ENCODE measurements around the gene GJC2.
"Not testable (repeated sequence)": the region's sequence is repeated elsewhere in the genome, so short reads cannot be mapped to it uniquely, and the experiment has no call there.

The GJC2 gene

DNA sequence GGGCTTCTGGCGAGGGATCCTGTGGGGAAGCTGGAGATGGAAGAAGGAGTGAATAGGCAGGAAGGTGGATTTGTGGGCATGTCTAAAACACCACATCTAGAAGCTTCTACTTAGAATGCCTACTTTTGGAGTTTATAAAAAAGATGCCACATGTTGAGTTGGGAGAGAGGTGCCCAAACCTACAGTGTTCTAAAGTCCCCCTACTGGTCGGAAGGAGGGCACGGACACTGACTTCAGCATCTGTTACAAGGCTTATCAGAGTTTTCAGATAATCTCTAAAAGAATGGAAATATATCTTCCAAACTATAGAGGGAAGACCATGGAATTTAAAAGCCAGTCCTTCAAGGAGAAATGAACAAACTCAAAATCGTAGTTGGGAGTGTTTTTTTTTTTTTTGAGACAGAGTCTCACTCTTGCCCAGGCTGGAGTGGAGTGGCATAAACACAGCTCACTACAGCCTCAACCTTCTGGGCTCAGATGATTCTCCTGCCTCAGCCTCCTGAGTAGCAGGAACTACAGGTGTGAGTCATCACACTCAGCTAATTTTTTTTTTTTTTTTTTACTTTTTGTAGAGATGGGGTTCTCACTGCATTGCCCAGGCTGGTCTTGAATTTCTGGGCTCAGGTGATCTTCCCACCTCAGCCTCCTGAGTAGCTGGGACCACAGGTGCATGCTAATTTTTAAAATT is 30.7 kb downstream of the GJC2 start:
- Histone ChIP-seq H3K27ac (ENCODE audit: low read length) (no peak overlapping the region), H3K9ac (ENCODE audit: low read depth, low read length) (no peak overlapping the region)

DNA sequence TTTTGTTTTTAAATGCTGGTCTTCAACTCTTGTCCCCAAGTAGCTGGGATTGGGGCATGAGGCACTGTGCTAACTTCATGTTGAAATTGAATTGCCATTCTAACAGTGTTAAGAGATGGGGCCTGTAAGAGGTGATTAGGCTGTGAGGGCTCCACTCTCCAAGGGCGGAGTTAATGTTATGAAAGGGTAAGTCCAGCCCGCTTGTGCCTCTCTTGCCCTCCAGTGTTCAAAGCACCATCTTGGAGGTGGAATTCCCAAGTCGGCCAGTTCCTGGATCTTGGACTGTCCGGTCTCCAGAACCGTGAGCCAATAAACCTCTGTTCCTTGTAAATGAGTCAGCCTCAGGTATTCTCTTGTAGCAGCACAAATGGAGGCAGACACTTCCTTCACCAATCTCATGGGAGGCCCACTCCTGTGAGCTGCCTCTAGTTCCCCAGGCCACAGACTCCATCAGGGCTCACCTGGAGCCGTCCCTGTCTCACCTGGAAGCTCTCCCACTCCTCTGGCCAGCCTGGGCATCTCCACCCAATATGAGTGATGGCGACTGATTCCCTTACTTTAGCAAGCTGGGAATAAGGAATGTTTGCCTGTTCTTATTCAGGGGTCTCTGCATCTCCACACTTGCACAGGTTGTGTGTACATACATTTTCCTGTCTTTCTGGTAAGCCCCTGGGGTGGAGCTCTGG is 31.4 kb downstream of the GJC2 start:
- no peak overlapping the region for H3K4me3 ChIP-seq (ENCODE audit: low read length)
- H3K27me3 ChIP-seq (ENCODE audit: insufficient read depth, low read length): no peaks in the 10 kb centered on the region
- no peak overlapping the region for H3K9ac ChIP-seq (ENCODE audit: low read depth, low read length)
- H3K9me3 ChIP-seq (ENCODE audit: insufficient read depth, low read depth, low read length): no peaks in the 10 kb centered on the region
- no peak overlapping the region for H3K27ac ChIP-seq (ENCODE audit: low read length)
- H3K4me1 ChIP-seq (ENCODE audit: insufficient read depth, low read length): no peaks in the 10 kb centered on the region
- no peaks in the 10 kb centered on the region for H3K36me3 ChIP-seq (ENCODE audit: insufficient read depth, low read depth, low read length)

More for the DNA sequence above, 30.7 kb downstream of the GJC2 start:
- Histone ChIP-seq H3K9me3 (ENCODE audit: insufficient read depth, low read depth, low read length) (no peaks in the 10 kb centered on the region), H3K36me3 (ENCODE audit: insufficient read depth, low read depth, low read length) (no peaks in the 10 kb centered on the region), H3K4me1 (ENCODE audit: insufficient read depth, low read length) (no peaks in the 10 kb centered on the region), H3K4me3 (ENCODE audit: low read length) (no peak overlapping the region), H3K27me3 (ENCODE audit: insufficient read depth, low read length) (no peaks in the 10 kb centered on the region)

DNA sequence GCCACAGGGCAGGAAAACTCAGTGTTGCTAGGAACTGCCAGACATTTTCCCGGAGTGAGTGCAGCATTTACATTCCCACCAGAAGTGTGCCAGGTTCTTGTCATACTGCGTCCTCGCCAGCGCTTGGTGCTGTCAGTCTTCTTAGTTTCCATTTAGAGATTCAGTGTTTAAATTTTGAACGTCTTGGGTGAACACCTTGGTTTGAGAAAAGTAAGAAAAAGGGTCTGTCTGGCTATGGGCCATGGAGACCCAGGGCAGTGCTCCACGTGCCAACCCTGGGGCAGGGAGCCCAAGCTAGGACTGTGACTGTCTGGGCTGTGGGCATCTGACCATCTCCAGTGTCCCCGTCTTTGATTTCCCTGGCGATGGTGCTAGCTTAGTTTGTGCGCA is 31.9 kb downstream of the GJC2 start:
- H3K4me1 ChIP-seq (ENCODE audit: insufficient read depth, low read length): no peaks in the 10 kb centered on the region
- H3K4me3 ChIP-seq (ENCODE audit: low read length): no peak overlapping the region
- no peak overlapping the region for H3K27ac ChIP-seq (ENCODE audit: low read length)
- H3K27me3 ChIP-seq (ENCODE audit: insufficient read depth, low read length): no peaks in the 10 kb centered on the region
- no peaks in the 10 kb centered on the region for H3K36me3 ChIP-seq (ENCODE audit: insufficient read depth, low read depth, low read length)
- H3K9me3 ChIP-seq (ENCODE audit: insufficient read depth, low read depth, low read length): no peaks in the 10 kb centered on the region
- H3K9ac ChIP-seq (ENCODE audit: low read depth, low read length): no peak overlapping the region

DNA sequence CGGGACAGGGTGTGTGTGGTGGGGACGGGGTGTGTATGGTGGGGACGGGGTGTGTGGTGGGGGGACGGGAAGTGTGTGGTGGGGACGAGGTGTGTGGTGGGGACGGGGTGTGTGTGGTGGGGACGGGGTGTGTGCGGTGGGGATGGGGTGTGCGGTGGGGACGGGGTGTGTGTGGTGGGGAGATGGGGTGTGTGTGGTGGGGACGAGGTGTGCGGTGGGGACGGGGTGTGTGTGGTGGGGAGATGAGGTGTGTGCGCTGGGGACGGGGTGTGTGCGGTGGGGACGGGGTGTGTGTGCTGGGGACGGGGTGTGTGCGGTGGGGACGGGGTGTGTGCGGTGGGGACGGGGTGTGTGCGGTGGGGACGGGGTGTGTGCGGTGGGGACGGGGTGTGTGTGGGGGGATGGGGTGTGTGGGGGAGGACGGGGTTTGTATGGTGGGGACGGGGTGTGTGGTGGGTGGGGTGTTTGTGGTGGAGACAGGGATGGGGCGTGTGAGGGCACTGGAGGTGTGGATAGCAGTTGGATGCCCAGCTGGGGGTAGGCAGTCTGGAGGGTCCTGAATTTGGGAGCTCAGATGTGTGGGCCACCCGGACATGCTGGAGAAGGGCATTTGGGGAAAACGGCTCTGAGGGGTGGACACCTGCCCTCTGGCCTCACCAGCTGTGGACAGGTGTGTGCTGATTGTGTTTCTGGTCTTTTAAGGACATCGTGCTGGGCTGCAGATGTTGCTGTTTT is 32.7 kb downstream of the GJC2 start:
- no peak overlapping the region for H3K27ac ChIP-seq (ENCODE audit: low read length)
- H3K4me1 ChIP-seq (ENCODE audit: insufficient read depth, low read length): no peaks in the 10 kb centered on the region
- H3K9ac ChIP-seq (ENCODE audit: low read depth, low read length): no peak overlapping the region
- no peaks in the 10 kb centered on the region for H3K9me3 ChIP-seq (ENCODE audit: insufficient read depth, low read depth, low read length)
- no peaks in the 10 kb centered on the region for H3K36me3 ChIP-seq (ENCODE audit: insufficient read depth, low read depth, low read length)
- no peaks in the 10 kb centered on the region for H3K27me3 ChIP-seq (ENCODE audit: insufficient read depth, low read length)
- H3K4me3 ChIP-seq (ENCODE audit: low read length): no peak overlapping the region

DNA sequence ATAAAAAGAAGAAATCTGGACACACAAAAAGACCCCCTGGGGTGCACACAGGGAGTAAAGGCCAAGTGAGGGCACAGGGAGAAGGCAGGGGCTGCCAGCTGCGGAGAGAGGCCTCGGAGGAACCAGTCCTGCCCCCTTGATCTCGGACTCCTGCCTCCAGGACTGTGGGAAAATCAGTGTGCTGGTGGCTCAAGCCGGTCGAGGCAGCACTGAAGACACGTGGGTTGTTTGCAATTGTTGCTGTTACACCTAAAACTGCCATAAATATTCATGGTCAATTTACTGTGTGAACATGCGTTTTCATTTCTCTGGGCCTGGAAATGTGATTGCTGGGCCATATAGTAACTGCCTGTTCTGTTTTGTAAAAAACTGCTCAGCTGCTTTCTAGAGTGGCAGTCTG is 34.4 kb downstream of the GJC2 start:
- Histone ChIP-seq H3K4me3 (ENCODE audit: low read length) (no peak overlapping the region), H3K9me3 (ENCODE audit: insufficient read depth, low read depth, low read length) (no peaks in the 10 kb centered on the region), H3K9ac (ENCODE audit: low read depth, low read length) (no peak overlapping the region), H3K27me3 (ENCODE audit: insufficient read depth, low read length) (no peaks in the 10 kb centered on the region), H3K27ac (ENCODE audit: low read length) (no peak overlapping the region), H3K4me1 (ENCODE audit: insufficient read depth, low read length) (no peaks in the 10 kb centered on the region), H3K36me3 (ENCODE audit: insufficient read depth, low read depth, low read length) (no peaks in the 10 kb centered on the region)

DNA sequence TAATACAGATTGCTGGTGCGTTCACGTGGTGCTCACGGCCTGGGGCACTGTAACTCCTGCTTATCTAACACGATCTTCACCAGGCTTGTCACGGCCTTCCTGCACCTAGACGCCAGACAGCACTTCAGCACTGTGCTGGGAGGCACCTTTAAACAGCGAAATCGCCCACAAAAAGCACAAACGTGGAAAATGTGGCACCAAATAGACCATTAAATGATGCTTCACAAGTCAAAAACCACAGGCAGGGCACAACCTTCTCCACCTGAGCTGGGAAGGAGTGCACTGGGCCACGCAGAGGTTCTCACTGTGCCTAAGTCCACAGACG is 35.9 kb downstream of the GJC2 start:
- H3K4me1 ChIP-seq (ENCODE audit: insufficient read depth, low read length): no peaks in the 10 kb centered on the region
- H3K36me3 ChIP-seq (ENCODE audit: insufficient read depth, low read depth, low read length): no peaks in the 10 kb centered on the region
- H3K27ac ChIP-seq (ENCODE audit: low read length): no peak overlapping the region
- H3K9me3 ChIP-seq (ENCODE audit: insufficient read depth, low read depth, low read length): no peaks in the 10 kb centered on the region
- no peak overlapping the region for H3K4me3 ChIP-seq (ENCODE audit: low read length)
- H3K27me3 ChIP-seq (ENCODE audit: insufficient read depth, low read length): no peaks in the 10 kb centered on the region
- no peak overlapping the region for H3K9ac ChIP-seq (ENCODE audit: low read depth, low read length)

DNA sequence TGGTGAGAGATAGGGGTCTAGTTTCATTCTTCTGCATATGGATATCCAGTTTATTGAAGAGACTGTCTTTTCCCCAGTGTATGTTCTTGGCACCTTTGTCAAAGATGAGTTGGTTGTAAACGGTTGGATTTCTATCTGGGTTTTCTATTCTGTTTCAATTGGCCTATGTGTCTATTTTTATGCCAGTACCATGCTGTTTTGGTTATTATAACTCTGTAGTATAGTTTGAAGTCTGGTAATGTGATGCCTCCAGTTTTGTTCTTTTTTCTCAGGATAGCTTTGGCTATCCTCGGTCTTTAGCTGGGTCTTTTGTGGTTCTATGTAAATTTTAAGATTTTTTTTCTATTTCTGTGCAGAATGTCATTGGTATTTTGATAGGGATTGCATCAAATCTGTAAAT is 38.5 kb downstream of the GJC2 start:
- not testable (repeated sequence) for H3K4me3 ChIP-seq (ENCODE audit: low read length); H3K4me1 ChIP-seq (ENCODE audit: insufficient read depth, low read length); H3K9ac ChIP-seq (ENCODE audit: low read depth, low read length); H3K36me3 ChIP-seq (ENCODE audit: insufficient read depth, low read depth, low read length); H3K27me3 ChIP-seq (ENCODE audit: insufficient read depth, low read length); H3K9me3 ChIP-seq (ENCODE audit: insufficient read depth, low read depth, low read length); H3K27ac ChIP-seq (ENCODE audit: low read length)

DNA sequence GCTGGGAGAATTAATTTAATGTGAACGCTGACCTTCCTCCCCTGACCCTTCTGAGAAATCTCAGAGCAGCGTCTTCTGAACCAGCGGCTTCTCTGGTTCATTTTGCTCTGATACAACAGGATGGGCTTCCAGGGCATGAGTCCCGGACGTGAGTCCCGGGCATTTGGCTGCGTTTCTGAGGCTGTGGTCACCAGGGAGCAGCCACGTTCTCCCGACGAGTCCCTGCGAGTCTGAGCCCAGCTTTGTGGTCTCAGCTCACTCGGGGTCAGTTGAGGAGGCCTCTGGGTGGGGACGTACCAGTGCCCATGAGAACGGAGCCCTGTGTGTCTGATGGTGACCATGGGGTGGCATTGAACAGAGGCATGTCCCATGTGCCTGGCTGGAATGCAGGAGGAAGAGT is 40.5 kb downstream of the GJC2 start:
- Histone ChIP-seq H3K9me3 (ENCODE audit: insufficient read depth, low read depth, low read length) (no peaks in the 10 kb centered on the region), H3K4me1 (ENCODE audit: insufficient read depth, low read length) (no peaks in the 10 kb centered on the region), H3K27ac (ENCODE audit: low read length) (no peak overlapping the region), H3K9ac (ENCODE audit: low read depth, low read length) (no peak overlapping the region), H3K36me3 (ENCODE audit: insufficient read depth, low read depth, low read length) (no peaks in the 10 kb centered on the region), H3K4me3 (ENCODE audit: low read length) (no peak overlapping the region), H3K27me3 (ENCODE audit: insufficient read depth, low read length) (no peaks in the 10 kb centered on the region)

DNA sequence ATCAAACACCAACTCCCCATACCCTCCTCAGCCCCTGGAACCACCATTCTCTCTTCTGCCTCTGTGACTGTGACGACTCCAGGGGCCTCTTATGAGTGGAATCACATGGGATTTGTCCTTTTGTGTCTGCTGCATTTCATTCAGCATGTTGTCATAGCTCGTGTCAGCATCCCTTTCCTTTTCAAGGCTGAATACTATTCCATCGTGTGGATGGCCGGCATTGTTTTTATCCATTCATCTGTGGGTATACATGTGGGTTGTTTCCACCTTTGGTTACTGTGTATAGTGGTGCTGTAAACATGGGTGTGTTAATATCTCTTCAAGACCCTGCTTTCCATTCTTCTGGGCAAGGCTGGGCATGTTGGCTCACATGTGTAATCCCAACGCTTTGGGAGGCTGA is 41.0 kb downstream of the GJC2 start:
- H3K36me3 ChIP-seq (ENCODE audit: insufficient read depth, low read depth, low read length): no peaks in the 10 kb centered on the region
- no peak overlapping the region for H3K27ac ChIP-seq (ENCODE audit: low read length)
- no peaks in the 10 kb centered on the region for H3K9me3 ChIP-seq (ENCODE audit: insufficient read depth, low read depth, low read length)
- H3K4me3 ChIP-seq (ENCODE audit: low read length): no peak overlapping the region
- no peaks in the 10 kb centered on the region for H3K4me1 ChIP-seq (ENCODE audit: insufficient read depth, low read length)
- H3K27me3 ChIP-seq (ENCODE audit: insufficient read depth, low read length): no peaks in the 10 kb centered on the region
- H3K9ac ChIP-seq (ENCODE audit: low read depth, low read length): no peak overlapping the region

DNA sequence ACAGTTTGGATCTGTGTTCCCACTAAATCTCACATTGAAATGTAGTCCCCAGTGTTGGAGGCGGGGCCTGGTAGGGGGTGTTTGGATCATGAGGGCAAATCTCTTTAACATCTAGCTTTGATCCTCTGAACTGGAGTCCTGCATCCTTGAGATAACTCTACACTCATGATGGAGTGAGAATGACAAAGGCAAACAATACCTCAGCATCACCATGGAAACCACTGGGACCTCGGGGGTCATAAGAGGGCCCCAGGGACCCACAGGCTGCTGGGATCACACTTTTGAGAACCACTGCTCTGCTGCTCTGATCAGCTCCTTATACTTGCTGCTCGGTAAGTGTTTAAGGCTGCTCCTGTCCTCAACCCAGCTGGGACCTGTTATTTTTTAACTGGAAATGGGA is 44.7 kb downstream of the GJC2 start:
- H3K36me3 ChIP-seq (ENCODE audit: insufficient read depth, low read depth, low read length): no peaks in the 10 kb centered on the region
- H3K27ac ChIP-seq (ENCODE audit: low read length): no peak overlapping the region
- no peak overlapping the region for H3K9ac ChIP-seq (ENCODE audit: low read depth, low read length)
- H3K4me1 ChIP-seq (ENCODE audit: insufficient read depth, low read length): no peaks in the 10 kb centered on the region
- peaks cover 11% of the 10 kb centered on the region for H3K9me3 ChIP-seq (ENCODE audit: insufficient read depth, low read depth, low read length)
- H3K4me3 ChIP-seq (ENCODE audit: low read length): no peak overlapping the region
- no peaks in the 10 kb centered on the region for H3K27me3 ChIP-seq (ENCODE audit: insufficient read depth, low read length)

DNA sequence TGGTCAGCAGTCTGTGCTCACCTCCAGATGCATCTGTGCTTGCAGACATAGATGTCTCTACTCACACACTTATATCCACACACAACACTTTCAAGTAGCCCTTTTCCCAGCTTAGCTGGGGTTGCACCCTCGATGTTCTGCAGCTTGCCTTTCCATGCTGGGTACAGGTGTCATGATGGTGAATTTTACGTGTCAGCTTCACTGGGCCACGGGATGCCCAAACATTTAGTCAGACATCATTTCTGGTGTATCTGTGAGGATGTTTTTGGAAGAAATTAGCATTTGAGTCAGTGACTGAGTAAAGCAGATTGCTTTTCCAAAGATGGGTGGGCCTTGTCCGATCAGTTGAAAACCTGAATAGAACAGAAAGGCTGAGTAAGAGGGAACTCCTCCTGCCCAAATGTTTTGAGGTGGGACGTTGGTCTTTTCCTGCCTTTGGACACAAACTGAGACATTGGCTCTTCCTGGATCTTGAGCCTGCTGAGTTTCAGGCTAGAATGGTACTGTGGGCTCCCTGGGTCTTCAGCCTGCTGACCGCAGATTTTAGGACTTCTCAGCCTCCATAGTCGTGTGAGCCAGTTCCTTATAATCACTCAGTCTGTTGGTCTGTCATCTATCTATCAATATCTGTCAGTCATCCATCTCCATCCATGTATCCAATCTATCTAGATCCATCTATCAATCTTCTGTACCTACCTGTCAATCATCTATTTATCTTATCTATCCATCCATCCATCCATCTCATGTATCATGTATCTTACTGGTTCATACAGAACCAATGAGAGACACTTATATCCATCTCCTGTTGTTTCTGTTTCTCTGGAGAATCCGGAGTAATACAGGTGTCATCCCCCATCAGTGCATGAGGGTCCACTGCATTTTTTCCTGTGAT is 45.4 kb downstream of the GJC2 start:
- Histone ChIP-seq H3K27ac (ENCODE audit: low read length) (no peak overlapping the region), H3K27me3 (ENCODE audit: insufficient read depth, low read length) (no peaks in the 10 kb centered on the region), H3K9ac (ENCODE audit: low read depth, low read length) (no peak overlapping the region), H3K9me3 (ENCODE audit: insufficient read depth, low read depth, low read length) (peaks cover 18% of the 10 kb centered on the region), H3K36me3 (ENCODE audit: insufficient read depth, low read depth, low read length) (no peaks in the 10 kb centered on the region), H3K4me3 (ENCODE audit: low read length) (no peak overlapping the region), H3K4me1 (ENCODE audit: insufficient read depth, low read length) (no peaks in the 10 kb centered on the region)
